Measurements from ENCODE around the gene GAB3. TPM values are rescaled to one million over a fixed set of nuclear protein-coding genes. Genes with fewer than 3 reads are reported as not detected.

GAB3 gene
- total and polyA plus RNA-seq, 8 donors = 0.58 to 11.0 (median 1.7) TPM; not detected in 1

- WGBS, 5 donors = 19 to 26% (median 24%) methylated on average over 11 of the region's 11 CpGs
- Histone ChIP-seq H3K27me3 (peaks cover 0 to 7% (median 0%) of the 10 kb centered on the region in 3 donors), H3K4me1 (peaks cover 0 to 28% (median 7%) of the 10 kb centered on the region in 4 donors), H3K27ac (peak overlapping the region in 4 of 5 donors; percentile 26 to 41 (median 31)), H3K36me3 (no peaks in the 10 kb centered on the region), H3K4me3 (peak overlapping the region in 1 of 4 donors; percentile 52), H3K9me3 (no peaks in the 10 kb centered on the region)
- DNase-seq = peak in 1 of 2 donors; percentile 79
- TF ChIP-seq EP300 (IDR thresholded peaks at IDR 0.05) (no peak), CTCF (IDR thresholded peaks at IDR 0.05) (peak in 5 of 7 experiments; percentile 34 to 68 (median 65)), POLR2A (IDR thresholded peaks at IDR 0.05) (no peak), POLR2AphosphoS5 (IDR thresholded peaks at IDR 0.05) (no peak)
- intact Hi-C loops (cut with DNase I; ENCODE audit: low total_unique reads) = no loop called here
Measured at GRCh38 chrX:154748712-154749339, 2.1 kb downstream of the GAB3 start.

DNA sequence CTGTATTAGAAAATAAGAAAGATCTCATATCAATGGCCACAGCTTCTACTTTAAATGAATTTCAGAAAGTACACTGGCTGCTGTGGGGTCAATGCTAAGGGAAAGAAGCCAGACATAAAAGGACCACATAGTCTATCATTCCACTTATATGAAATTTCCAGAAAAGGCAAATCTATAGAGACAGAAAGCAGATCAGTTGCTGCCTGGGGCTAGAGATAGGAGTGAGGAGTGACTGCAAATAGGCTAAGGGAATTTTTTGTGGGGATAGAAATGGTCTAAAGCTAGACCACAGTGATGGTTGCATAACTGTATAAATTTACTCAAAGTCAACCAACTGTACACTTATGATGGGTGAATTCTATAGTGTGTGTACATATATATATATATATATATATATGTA is 8.3 kb downstream of the GAB3 start:
- TF ChIP-seq CTCF (IDR thresholded peaks at IDR 0.05) (no peak), POLR2A (IDR thresholded peaks at IDR 0.05) (no peak), POLR2AphosphoS5 (IDR thresholded peaks at IDR 0.05) (no peak), EP300 (IDR thresholded peaks at IDR 0.05) (no peak)
- H3K9me3 ChIP-seq = no peaks in the 10 kb centered on the region
- H3K27me3 ChIP-seq = peaks cover 0 to 4% (median 0%) of the 10 kb centered on the region in 3 donors
- H3K36me3 ChIP-seq = no peaks in the 10 kb centered on the region
- DNase-seq = no peak
- H3K4me3 ChIP-seq = no peak overlapping the region
- intact Hi-C loops (cut with DNase I; ENCODE audit: low total_unique reads) = no loop called here
- peaks cover 0 to 2% (median under 1%) of the 10 kb centered on the region in 4 donors for H3K4me1 ChIP-seq
- H3K27ac ChIP-seq = no peak overlapping the region

- peaks cover 3 to 24% (median 9%) of the 10 kb centered on the region in 4 donors for H3K4me1 ChIP-seq
- DNase-seq = no peak
- no peaks in the 10 kb centered on the region for H3K9me3 ChIP-seq
- H3K36me3 ChIP-seq = no peaks in the 10 kb centered on the region
- 67 to 70% (median 69%) methylated on average over 2 of the region's 2 CpGs for WGBS, 5 donors
- intact Hi-C loops (cut with DNase I; ENCODE audit: low total_unique reads) = no loop called here
- no peak for TF ChIP-seq CTCF (IDR thresholded peaks at IDR 0.05)
- TF ChIP-seq EP300 (IDR thresholded peaks at IDR 0.05) = no peak
- H3K4me3 ChIP-seq = no peak overlapping the region
- peaks cover 0 to 4% (median 0%) of the 10 kb centered on the region in 3 donors for H3K27me3 ChIP-seq
- H3K27ac ChIP-seq = no peak overlapping the region
Measured at GRCh38 chrX:154739952-154740465, 10.9 kb downstream of the GAB3 start.

DNA sequence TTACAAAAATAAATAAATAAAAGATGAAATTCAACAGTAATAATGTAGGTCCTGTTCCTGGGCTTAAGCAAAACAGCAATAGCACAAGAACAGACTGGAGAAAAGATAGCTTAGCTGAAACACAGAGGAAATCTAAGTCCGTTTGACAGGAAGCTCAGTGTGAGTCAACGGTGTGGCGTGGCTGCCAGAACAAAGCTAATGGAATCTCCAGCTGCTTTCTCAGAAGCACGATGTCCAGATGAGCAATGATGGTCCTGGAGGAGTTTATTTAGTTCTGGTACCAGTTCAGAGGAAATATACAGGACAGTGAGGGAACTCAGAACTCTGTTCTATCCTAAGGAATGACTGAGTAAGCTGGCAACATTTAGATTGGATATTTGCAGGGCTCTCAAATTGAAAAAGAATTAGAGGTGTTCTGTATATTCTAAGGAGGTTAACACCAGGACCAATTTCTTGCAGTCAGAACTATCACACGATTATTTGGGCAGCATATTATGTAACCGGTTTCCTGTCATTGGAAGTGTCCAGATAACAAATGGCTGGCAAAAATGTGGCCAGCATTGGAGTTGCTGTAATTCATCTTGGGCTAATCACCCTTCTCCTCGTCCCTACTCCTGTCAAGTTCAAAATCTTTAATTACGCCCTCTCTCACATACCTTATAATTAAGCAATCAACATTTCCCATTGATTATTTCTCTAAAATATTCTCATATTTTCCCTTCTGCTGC is 12.7 kb downstream of the GAB3 start:
- TF ChIP-seq EP300 (IDR thresholded peaks at IDR 0.05) = no peak
- peak; percentile 29 to 67 (median 38) for TF ChIP-seq POLR2AphosphoS5 (IDR thresholded peaks at IDR 0.05)
- no peak overlapping the region for H3K4me3 ChIP-seq
- H3K27me3 ChIP-seq = peaks cover 0 to 4% (median 0%) of the 10 kb centered on the region in 3 donors
- peak in 1 of 2 donors; percentile 71 for DNase-seq
- no peaks in the 10 kb centered on the region for H3K9me3 ChIP-seq
- intact Hi-C loops (cut with DNase I; ENCODE audit: low total_unique reads) = no loop called here
- 21 to 49% (median 42%) methylated on average over 8 of the region's 8 CpGs for WGBS, 5 donors
- peak overlapping the region in 4 of 5 donors; percentile 76 to 86 (median 82) for H3K27ac ChIP-seq
- no peaks in the 10 kb centered on the region for H3K36me3 ChIP-seq
- H3K4me1 ChIP-seq = peaks cover 3 to 39% (median 17%) of the 10 kb centered on the region in 4 donors

All from stomach (tissue), 9 donors.